H1 (cell line): ENCODE results near the gene SCG2. TPM values are rescaled to one million over a fixed set of nuclear protein-coding genes. Genes with fewer than 3 reads are reported as not detected.

ENCODE experiments used
- polyA plus RNA-seq, 7 experiments: library from polyadenylated mRNA; depleted of rRNA in 3 of 7; stranded (reverse) in 5 of 7; unstranded in 2 of 7; fragments of >200 nt in 5 of 7; fragments of 200-250 nt in 2 of 7; gene quantifications; 1 replicate in 5 of 7; 2 replicates in 1 of 7; 4 replicates in 1 of 7; pipeline versions ENCODE4 v1.2.1 to v1.2.3, GENCODE V29; 2011 to 2013; ENCODE audit warnings: missing spikeins in 2 of 7, mixed read lengths in 2 of 7
- total RNA-seq: library from RNA; stranded (reverse); fragmentation: NEBNext Ultra II Directional; extraction: Animal tissue kit (Norgen Biotek cat#: 25700); gene quantifications from 2 replicates; pipeline ENCODE4 v1.2.1, GENCODE V29; 2021

SCG2 gene
- total and polyA plus RNA-seq, 2 of the 8 experiments (the other 6 are each of a cell fraction or from before 2014, with no cell fraction given): 0.54 to 1.0 TPM

Other genes with a start within 250 kb of the SCG2 start
- 19.7 and 20.2 TPM in 2 replicates for gene AP1S3, start 235.2 kb upstream of the SCG2 start, total RNA-seq
- gene AP1S3, start 235.2 kb upstream of the SCG2 start, polyA plus RNA-seq (2011; rRNA removed): 2.9 and 3.9 TPM in 2 replicates